Loucy (cell line): ENCODE measurements around the gene ESYT3.

Source experiments
- CTCF ChIP-seq: fragments of 200-600 bp; sonication (generic); conservative IDR thresholded peaks from 2 replicates; pipeline ENCODE4 v1.5.1; 2014; ENCODE audit warnings: mild to moderate bottlenecking, antibody characterized with exemption, low read length
- EZH2phosphoT487 ChIP-seq: fragments of 200-600 bp; IDR thresholded peaks from 2 replicates; pipeline ENCODE4 v1.6.1; 2018; ENCODE audit warnings: antibody characterized with exemption, mild to moderate bottlenecking, moderate library complexity, borderline replicate concordance

- no peak for TF ChIP-seq CTCF
- TF ChIP-seq EZH2phosphoT487 = no peak
These were observed 6.8 kb downstream of the ESYT3 start for GRCh38 chr3:138441256-138441655.
